KG1 (cell line): ENCODE results near the gene DAB2IP.
A peak's percentile ranks its signal among the peaks of the same experiment; 100 is the strongest.

Experiments used
- DNase-seq: peaks from one replicate; lab custom pipeline; 2025; lab: John Stamatoyannopoulos, UW

The DAB2IP gene

DNA sequence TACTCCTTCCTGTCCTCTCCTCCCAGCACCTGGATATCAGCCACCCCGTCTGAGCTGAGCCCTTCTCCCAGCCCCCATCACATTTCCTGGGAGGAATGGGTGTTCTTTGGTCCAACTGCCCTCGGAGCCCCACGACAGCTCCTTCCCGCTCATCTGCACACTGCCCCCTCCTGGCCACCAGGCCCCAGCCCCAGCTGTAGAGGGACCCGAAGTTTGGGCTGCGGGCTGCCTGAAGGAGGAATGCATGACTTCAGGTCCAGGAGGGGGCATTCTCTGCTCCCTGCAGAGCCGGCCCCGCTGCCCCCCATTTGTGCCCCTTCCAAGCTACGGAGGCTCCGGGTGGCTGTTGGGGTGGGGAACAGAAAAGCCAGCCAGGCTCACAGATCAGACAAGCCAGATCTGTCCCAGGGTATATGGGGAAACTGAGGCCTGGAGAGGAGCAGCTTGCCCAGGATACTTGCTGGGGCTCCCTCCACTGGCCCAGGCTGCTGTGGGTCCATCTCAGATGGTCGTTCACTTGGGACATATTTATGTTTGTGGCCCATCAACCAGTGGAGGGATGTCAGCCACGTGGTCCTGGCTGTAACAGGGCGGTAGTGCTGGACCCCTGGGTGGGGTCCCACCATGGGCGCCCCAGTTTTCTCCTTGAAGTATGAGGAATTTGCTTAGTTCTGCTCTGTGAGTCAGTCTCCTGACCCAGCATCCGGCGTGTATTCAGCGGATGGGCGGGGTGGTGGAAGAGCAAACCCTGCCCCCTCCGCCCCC lies 33.1 kb downstream of the DAB2IP start:
- DNase-seq = no peak

DNA sequence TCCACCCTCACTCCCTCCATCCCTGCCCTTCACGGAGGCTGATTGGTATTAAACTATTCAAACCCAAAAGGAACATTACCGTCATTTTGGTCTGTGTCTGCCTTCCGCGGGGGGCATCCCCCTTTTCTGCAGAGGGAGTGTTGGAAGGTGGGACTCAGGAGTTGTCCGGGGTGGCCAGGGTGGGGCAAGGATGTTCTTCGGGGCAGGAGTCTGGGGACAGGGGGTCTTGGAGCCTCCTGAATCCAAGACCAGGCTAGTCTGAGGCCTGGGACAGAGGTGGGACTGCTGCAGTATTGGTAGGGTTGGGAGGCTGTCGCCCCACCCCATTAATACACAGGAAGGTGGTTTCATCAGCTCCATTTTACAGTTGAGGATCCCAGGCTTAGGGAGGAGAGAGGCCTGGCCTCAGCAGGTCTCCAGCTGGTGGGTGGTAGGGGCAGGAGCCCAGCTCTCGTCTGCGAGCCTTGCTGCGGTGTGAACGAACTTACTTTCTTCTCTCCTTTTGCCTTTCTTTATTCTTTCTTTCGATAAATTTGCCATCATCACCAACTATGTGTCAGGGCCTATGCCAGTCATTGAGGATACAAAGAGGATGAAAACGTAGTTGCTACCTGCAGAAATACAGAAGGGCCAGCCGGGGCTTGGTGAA lies 33.8 kb downstream of the DAB2IP start:
- DNase-seq = no peak

DNA sequence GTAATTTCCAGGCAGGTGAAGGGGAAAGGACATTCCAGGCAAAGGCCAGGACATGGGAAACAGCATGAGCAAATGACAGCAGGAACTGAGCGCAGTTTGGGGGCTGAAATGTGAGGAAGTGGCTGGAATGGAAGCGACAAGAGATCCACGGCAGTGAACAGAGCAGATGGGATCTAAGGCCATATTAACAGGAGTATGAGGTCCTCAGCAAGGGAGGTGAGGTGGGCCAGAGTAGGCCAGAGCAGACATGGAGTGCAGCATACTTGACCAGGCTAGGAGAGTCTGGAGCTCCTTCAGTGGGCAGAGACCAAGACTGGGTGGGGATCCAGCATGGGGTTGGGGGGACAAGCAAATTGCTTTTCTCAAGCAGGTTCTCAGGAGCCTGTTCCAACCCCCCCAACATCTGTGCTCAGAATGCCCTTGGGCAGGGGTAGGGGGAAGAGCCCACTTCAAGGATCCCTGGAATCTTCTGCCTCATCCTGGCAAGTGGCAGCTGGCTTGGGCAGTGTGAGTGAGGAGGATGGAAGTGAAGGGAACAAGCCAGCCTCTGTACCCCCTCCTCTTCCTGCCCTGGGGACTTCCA lies 34.5 kb downstream of the DAB2IP start:
- no peak for DNase-seq

DNA sequence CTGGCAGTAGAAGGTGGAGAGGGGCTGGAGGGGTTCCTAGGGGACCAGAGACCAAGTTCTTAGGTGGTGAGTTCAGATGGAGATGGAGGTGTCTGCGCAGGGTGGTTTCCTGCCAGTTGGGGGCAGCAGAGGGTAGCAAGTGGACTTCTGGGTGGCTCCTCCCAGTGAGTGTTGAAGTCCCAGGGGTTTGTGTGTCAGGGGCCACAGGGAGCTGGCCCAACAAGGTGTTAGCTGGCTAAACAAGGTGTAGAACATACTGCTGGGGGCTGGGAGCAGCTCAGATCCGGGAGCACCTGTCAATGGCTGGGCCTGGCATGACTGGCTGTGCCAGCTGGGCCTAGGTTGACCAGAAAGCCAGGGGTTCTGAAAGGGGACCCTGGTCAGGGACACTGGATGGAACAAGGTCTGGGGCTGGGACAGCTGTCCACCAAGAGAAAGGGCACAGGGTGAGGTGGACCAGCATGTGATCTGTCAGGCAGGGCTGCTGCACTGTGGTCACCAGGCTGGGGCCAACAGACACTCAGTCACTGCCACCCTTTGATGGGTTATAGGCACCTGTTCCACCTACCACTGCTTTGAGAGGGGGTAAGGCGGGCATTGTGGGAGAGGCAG lies 35.6 kb downstream of the DAB2IP start:
- peak; percentile 10 for DNase-seq

DNA sequence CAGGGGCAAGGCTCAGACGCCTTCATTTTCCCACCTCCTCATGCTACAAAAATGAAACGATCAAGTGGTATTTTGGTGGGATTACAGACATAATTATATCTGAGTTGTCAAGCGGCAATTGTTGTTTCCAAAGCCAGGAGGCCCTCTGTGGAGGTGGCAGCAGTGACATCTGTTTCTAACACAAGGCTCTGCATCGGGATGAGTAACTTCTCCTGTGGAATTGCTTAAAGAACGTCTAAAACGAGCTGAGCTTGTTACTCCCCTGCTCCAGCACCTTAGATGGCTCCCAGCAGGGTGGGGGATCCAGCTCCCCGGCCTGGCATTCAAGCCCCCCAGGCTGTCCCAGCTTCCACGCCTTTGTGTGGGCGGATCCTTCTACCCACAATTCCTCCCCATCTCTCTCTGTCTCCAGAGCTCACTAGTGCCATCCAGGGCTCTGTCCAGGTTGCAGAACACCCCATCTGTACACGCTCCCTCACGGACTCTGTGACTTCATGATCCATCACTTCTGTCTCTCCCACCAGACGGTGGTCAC lies 36.8 kb downstream of the DAB2IP start:
- DNase-seq = no peak

DNA sequence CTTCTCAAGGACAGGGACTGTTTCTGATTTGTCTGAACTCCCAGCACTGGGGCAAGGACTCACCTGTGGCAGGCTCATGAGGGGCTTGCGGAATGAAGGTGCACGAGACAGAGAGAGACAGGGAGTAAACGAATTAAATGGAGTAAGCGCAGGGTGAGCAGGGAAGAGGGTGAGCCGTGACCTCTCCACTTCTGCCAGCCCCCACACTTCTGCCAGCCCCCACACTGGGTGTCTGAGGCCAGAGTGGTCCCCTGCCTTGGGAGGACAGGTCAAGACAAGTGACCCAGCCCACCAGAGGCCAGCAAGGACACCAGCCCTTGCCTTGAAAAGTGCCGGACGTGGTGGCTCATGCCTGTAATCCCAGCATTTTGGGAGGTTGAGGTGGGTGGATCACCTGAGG lies 37.2 kb downstream of the DAB2IP start:
- DNase-seq = no peak

DNA sequence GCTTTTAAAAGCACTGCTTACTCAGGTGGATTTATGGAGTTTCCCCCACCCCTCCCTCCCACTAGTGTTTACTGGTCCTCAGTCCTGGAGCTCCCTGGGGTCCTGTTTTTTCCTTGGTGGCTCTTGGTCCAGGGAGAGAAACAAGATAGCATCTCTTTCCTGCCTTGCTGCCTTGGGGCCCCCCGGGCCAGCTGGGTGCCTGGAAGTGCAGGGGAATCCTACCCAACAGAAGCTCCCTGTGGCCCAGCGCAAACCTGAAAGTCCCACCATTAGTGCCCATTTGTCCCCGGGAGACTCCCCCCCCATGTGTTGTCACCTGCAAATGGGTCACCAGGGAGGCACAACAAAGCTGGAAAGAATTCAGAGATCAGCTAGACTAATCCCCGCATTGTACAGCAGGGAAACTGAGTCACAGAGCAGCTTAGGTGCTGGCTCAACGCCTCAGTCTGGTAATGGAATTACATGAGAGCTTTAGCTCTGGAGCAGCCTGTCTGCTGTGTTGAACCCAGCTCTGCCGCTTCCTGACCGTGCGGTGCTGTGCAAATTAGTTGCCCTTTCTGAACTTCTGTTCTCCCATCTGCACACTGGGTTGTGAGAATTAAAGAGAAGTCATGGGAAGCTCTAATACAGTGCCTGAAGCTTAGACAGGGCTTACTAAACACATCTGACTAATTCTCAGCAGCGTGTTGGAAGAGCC lies 38.2 kb downstream of the DAB2IP start:
- no peak for DNase-seq

DNA sequence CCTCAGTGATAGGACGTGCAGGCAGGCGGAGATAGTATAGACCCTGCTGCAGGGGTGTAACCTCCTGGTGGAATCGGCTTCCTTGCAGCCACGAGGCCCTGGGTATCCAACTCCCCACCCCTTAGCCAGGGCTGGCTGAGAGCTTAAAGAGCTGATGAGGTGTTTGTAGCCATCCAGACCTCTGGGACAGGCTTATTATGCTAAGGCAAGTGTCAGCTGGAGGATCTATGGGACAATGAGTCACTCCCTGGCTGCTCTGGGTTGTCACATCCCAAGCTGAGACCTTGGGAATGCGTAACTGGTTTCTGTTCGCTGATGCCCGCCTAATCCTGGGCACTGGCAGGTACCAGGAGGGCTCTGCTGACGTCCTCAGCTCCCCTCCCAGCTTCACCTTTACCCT lies 38.9 kb downstream of the DAB2IP start:
- no peak for DNase-seq

DNA sequence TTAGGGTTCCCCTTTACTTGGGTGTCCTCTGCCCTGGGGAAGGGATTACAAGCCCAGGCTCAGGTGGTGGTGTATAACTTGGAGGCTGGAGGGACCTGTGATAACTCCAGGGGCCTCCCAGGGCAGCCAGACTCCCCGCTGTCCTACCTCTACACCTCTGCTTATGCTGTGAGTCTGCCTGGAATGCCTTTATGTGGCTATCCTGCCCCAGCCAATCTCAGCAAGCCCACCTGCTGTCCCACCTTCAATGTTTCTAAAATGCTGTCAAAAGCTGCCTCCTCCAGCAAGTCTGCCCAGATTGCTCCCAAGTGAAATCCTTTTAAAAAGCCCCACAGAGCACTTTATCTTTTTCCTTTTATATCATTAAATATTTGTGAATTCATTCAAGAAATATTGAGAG lies 39.3 kb downstream of the DAB2IP start:
- no peak for DNase-seq

DNA sequence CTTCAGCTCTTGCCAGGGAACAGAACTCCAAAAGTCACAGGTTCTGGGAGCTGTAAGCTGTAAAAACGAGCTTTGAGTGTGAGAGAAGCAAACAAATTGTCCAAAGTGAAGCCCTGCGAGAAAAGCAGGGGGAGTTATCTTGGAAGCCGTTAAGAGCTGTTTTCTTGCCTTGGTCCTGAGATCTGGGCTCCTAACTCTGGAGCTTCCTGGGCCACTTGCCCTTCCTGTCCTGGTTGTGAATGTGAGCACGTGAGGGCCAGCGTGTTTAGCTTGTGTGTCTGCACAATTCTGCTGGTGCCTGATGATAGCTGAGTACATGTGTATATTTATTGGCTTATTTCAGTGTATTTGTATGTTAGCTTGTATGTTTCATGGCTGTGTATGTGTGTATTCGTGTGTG lies 40.5 kb downstream of the DAB2IP start:
- DNase-seq = no peak

DNA sequence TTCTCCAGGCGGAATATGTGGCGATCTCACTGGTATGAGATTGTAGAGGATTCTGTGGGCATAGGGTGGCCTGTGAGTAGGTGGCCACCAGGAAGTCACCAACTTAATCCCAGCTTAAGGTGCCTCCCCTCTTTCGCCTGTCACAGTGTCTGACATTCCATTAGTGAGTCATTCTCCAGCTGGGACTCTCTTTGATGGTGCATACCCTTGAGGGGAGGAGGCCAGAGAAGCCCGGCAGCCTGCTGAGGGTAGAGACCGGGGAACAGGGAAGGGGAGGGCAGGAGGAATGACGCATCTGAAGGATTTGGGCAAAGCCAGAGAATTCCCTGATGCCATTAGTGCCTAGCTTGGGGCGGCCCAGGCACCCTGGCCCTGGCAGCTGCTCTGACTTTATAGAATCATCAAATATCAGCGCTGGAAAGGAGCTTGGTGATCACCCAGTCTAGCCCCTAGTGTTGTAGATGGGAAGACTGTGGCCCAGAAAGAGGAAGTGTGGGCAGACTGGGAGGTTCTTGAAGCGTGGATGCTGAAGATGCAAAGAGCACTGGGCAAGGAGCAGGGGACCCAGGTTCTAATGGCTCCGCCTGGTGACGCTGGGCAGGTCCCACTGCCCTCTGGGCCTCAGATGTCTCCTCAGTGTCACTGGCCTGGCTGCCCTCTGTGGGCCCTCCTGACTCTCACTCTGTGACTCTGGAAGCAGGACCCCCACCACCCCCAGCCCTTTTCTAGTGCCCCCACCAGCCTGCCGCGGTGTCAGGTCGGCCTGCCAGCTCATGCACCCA lies 41.4 kb downstream of the DAB2IP start:
- DNase-seq = no peak

DNA sequence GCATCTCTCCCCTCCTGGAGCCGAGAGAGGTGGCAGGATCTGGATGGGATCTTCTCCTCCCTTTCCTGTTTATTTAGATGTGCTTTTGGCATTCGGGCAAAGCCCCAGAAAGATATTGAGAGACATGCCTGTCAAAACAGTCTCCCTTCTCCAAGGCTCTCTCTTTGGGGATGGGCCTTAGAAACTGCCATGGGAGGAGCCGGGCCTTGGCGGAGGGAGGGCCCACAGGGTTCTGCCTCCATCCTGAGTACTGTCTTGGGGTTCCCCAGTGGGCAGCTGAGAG lies 41.9 kb downstream of the DAB2IP start:
- DNase-seq = no peak

DNA sequence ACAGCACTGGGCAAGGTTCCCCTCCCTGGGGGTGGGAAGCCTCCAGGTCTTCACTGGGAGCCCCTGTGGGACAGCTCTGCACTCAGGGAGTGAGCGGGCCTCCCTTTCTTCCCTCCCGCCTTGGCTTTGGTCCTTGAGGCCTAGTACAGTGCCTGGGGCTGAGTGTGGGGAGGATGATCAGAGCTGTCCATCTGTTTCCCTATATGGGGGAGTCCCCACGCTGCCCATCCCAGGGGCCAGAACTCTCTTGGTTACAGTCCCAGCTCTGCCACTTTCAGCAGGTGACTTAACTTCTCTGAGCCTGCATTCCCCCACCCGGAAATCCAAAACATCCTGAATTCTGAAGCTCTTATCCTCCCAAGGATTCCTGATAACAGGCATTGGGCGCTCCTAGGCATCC lies 42.6 kb downstream of the DAB2IP start:
- no peak for DNase-seq

DNA sequence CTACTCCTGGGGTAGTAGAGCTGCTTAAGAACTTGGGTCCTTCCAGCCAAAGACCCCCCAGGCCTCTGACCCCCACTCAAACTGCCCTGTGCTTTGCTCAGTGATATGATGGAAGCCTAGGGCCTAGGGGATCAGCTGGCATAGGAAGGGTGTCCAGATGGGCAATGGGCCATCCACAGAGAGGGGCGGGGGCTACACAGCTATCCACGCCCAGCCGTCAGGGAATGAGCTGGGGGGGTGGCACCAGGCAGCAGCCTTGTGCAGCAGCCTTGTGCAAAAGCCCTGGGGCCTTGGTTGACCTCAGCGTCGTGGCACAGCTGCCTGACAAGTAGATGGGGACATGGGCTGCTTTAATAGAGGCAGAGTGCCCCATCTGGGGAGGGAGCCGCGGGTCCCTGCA lies 43.2 kb downstream of the DAB2IP start:
- no peak for DNase-seq

DNA sequence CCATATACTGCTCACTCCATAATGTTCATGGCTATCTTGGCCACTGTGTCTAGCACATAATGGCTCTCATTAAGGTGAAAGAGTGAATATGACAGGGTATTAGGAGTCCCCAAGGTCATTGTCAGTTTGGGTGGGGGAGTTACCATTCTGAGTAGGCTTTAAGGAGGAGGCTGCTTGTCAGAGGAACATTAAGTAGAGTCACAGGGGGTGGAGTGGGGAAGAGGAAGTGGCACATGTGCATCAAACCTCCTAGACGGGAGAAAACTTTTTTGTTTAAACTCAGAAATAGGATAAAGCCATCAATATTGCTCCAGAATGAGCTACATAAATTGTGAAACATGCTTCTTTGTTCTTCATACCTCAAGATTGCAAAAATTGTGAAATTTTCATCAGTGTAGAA lies 45.5 kb downstream of the DAB2IP start:
- peak; percentile 4 for DNase-seq

DNA sequence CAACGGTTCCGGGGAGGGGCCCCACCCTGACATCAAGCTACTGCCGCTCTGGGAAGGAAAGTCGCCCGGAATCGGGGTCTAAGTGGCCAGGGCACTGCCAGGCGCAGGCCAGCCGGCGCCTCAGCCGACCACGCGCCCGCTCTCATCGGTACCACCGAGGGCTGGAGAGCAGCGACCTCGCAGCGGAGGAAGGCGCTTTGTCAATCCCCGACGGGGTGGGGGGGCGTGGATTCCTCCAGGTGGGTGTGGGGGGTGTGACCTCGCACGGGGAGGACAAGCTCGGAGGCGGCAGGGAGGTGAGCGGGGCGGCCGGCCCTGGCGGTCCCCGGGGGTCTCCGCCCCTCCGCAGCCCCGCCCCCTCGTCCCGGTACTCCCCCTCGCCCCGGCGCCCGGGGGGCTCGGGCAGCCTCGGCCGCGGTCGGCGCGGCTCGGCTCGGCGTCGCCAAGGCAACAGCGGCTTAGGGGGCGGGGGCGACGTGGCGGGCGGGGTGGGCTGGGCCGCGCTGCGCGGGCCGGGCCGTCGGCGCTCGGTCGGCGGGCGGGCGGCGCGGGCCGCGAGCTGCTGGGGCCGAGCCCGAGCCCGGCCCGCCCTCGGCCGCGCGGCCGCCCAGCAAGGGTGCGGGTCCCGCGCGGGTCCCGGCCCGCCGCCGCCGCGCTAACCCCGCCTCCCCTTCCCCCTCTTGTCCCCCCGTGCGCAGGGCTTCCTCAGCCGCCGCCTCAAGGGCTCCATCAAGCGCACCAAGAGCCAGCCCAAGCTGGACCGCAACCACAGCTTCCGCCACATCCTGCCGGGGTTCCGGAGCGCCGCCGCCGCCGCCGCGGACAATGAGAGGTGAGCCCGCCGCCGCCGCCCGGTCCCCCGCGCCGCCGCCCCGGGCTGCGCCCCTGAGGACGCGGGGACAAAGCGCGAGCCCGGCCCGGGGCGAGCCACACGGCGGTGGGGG lies 47.5 kb downstream of the DAB2IP start:
- DNase-seq = peak; percentile 11

DNA sequence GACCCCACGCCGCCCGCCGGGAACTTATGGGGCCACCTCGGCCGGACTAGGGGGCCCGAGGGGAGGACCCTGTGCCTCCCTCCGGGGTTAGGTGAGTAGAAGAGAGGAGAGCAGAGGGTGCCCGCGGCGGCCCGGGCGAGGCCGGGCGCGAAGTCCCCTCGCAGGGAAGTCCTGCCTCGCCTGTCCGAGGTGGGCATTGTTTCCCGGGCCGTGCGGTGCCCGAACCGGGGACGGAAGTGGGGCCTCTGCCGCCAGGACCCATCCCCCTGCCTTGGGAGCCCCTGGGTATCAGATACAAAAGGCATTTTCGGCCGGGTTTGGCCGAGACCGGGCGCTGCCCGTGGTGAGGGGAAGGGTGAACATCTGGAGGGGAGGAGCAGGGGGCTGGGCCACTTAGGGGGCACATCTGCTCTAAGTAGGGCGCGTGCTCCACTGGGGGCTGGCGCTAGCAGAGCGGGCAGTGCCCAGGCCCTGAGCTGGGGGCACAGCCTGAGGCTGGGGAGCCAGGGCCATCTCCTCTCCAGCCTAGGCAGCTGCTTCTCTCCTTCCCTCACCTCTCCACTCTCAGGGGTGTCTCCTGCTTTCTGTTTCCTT lies 48.2 kb downstream of the DAB2IP start:
- DNase-seq = no peak

DNA sequence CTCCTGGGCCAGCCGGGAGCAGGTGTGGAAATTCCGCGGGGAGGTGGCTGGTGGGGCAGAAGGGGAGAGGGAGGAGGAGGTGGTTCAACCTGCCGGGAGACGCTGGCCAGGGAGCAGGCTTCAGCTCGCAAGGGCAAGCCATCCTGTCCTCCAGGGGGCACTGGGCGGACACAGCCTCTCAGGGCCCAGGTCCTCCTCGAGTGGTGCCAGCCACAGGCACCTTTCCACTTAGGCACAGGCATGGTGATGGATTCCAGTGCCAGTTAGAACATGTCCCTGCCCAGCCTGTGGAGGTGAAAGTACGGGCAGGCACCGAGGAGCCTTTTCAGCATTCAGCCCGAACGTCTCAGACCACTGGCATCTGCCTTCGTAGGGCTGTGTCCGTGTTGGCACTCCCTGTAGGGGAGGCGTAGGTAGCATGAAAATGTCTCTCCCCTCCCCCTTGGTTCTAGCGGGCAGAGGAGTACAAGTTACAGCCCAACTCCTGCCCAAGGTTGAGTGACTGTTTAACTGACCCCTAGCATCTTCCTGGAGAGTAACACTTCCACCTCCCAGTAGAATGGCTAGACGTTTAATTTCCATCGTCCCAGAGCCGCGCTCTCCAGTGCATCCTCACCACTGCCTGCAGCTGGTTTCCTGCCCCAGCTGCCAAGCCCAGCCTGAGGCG lies 48.9 kb downstream of the DAB2IP start:
- DNase-seq = no peak

DNA sequence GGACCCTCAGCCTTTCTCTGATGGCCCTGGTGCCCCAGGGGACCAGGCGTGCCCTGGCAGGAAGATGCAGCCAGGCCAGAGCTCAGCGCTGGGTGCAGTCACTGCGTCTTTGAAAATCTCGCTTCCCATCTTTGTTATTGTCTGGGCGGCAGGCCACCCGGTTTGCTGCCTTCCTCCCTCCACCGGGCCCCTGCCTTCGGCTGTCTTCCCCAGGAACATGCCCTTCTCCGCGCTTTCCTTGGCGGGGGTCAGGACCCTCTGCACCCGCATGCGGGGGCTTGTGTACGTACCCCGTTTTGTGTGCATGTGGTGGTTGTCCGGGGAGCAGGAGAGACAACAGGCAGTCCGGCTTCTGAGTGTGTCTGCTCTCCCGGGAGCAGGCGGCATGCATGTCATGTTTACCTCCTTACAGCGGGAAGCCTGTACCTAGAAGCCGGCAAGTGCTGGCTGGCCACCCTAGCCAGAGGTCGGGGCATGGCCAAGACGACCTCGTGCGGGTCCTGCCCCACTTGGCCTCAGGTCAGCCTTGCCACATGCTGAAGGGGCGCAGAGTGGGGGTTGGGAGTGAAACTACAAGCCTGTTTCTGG lies 49.5 kb downstream of the DAB2IP start:
- DNase-seq = no peak
